KG1 (cell line): ENCODE results near the gene DCP2.
"Not testable (repeated sequence)": the region's sequence is repeated elsewhere in the genome, so short reads cannot be mapped to it uniquely, and the experiment has no call there.

Experiments
- DNase-seq: peaks from one replicate; lab custom pipeline; 2025; lab: John Stamatoyannopoulos, UW

Gene DCP2

GRCh38 chr5:112976432-112977309 is at the start of gene DCP2:
DCP2 (plus strand) TSS chr5:112976798; CDS start chr5:112976934, 136 bp downstream.
- DNase-seq = peak; percentile 62

- DNase-seq = no peak
These were observed 47.1 kb upstream of the DCP2 start for GRCh38 chr5:112929336-112930081.

GRCh38 chr5:112930082-112930344 is 46.6 kb upstream of the DCP2 start:
- DNase-seq = no peak

- no peak for DNase-seq
These were observed 45.1 kb upstream of the DCP2 start for GRCh38 chr5:112931473-112931872.

GRCh38 chr5:112933105-112933504 is 43.5 kb upstream of the DCP2 start:
- DNase-seq = no peak

GRCh38 chr5:112933651-112934365 is 42.8 kb upstream of the DCP2 start:
- DNase-seq = no peak

- DNase-seq = no peak
These were observed 42.3 kb upstream of the DCP2 start for GRCh38 chr5:112934366-112934663.

GRCh38 chr5:112935675-112936074 is 40.9 kb upstream of the DCP2 start:
- no peak for DNase-seq

GRCh38 chr5:112938286-112938685 is 38.3 kb upstream of the DCP2 start:
- no peak for DNase-seq

- no peak for DNase-seq
These were observed 35.9 kb upstream of the DCP2 start for GRCh38 chr5:112940670-112941069.

GRCh38 chr5:112948458-112948857 is 28.1 kb upstream of the DCP2 start:
- DNase-seq = no peak

- no peak for DNase-seq
These were observed 25.4 kb upstream of the DCP2 start for GRCh38 chr5:112951124-112951702.

- no peak for DNase-seq
These were observed 20.0 kb upstream of the DCP2 start for GRCh38 chr5:112956606-112957005.

GRCh38 chr5:112957036-112957808 is 19.4 kb upstream of the DCP2 start:
- DNase-seq = no peak

- DNase-seq = no peak
These were observed 18.2 kb upstream of the DCP2 start for GRCh38 chr5:112958093-112959088.

GRCh38 chr5:112959872-112960271 is 16.7 kb upstream of the DCP2 start:
- not testable (repeated sequence) for DNase-seq

- DNase-seq = no peak
These were observed 16.3 kb upstream of the DCP2 start for GRCh38 chr5:112960315-112960714.

- DNase-seq = no peak
These were observed 15.6 kb upstream of the DCP2 start for GRCh38 chr5:112960863-112961504.

GRCh38 chr5:112963374-112963733 is 13.2 kb upstream of the DCP2 start:
- not testable (repeated sequence) for DNase-seq

- DNase-seq = no peak
These were observed 10.8 kb upstream of the DCP2 start for GRCh38 chr5:112965733-112966306.
